K562 (cell line): ENCODE measurements around the gene GALK2. TPM values are rescaled to one million over a fixed set of nuclear protein-coding genes. Genes with fewer than 3 reads are reported as not detected.

ENCODE experiments used
- ATAC-seq: fragments of 200-7000 bp; cut with Tn5 transposase; 3 replicates; pipeline ENCODE4 v1.9.1; 2020; ENCODE audit warnings: moderate library complexity
- BruUV-seq: library from RNA; stranded (reverse); fragments of 400-500 nt; replicated peaks from 2 replicates; lab custom pipeline; 2021; lab: Mats Ljungman, UMichigan
- CTCF ChIA-PET: fragments of 300-600 bp; formaldehyde crosslinking; extraction: SDS; loops from one replicate; lab custom pipeline; 2021; ENCODE audit warnings: low intra/inter-chr PET ratio; lab: Yijun Ruan, JAX
- POLR2A ChIA-PET: fragments of 300-600, 350-650 bp; sonication (Branson Sonifier 250); formaldehyde crosslinking; extraction: SDS; loops from one replicate; lab custom pipeline; 2021; ENCODE audit warnings: antibody characterized with exemption, inconsistent platforms; lab: Yijun Ruan, JAX
- DNase-seq, 4 experiments: peaks; one replicate each; pipeline versions ENCODE4 v3.0.0 to v3.0.0-alpha.2; 2011 to 2018; ENCODE audit warnings: low spot score in 3 of 4, mixed read lengths in 3 of 4; ENCODE audit errors: extremely low read depth in 1 of 4
- FAIRE-seq: peaks from 2 replicates; lab custom pipeline; 2011; peaks lifted over from hg19 to GRCh38; lab: Jason Lieb, UNC
- H2AFZ ChIP-seq: 2 replicates; pipeline ENCODE4 v1.6.0; 2011; ENCODE audit warnings: low read depth, low read length, control low read depth, inconsistent platforms
- H3K27ac ChIP-seq: fragments of 200-600 bp; 3 replicates; pipeline ENCODE4 v1.8.0; 2011; ENCODE audit warnings: low read depth, mild to moderate bottlenecking, control low read depth, inconsistent platforms, low read length, moderate library complexity, mixed read lengths; ENCODE audit errors: extremely low read depth
- H3K27me3 ChIP-seq, 2 experiments: fragments of 300-600 bp in 1 of 2; 2 replicates in 1 of 2; 3 replicates in 1 of 2; pipeline versions ENCODE4 v1.6.0 to v1.8.0; 2011; ENCODE audit warnings: inconsistent platforms in 2 of 2, low read length in 2 of 2, mild to moderate bottlenecking in 1 of 2, mixed read lengths in 1 of 2, moderate library complexity in 1 of 2; ENCODE audit not compliant: control insufficient read depth in 2 of 2, insufficient read depth in 2 of 2
- H3K36me3 ChIP-seq: fragments of 300-600 bp; 3 replicates; pipeline ENCODE4 v1.8.0; 2011; ENCODE audit warnings: mild to moderate bottlenecking, low read length, inconsistent platforms; ENCODE audit not compliant: control insufficient read depth, insufficient read depth
- H3K4me1 ChIP-seq, 2 experiments: fragments of 200-600 bp in 1 of 2; replicated peaks in 1 of 2; 2 replicates in 1 of 2; 3 replicates in 1 of 2; pipeline versions ENCODE4 v1.5.1 to v1.8.0; 2011; ENCODE audit warnings: inconsistent platforms in 2 of 2, low read length in 2 of 2, mild to moderate bottlenecking in 1 of 2, mixed read lengths in 1 of 2, moderate library complexity in 1 of 2; ENCODE audit not compliant: control insufficient read depth in 2 of 2, insufficient read depth in 2 of 2
- H3K4me2 ChIP-seq: 2 replicates; pipeline ENCODE4 v1.6.1; 2011; ENCODE audit warnings: low read length, control low read depth, inconsistent platforms, mixed read lengths; ENCODE audit not compliant: insufficient read depth
- H3K4me3 ChIP-seq: fragments of 200-600 bp; sonication (generic), shearing (Covaris generic); 2 replicates; pipeline ENCODE4 v1.5.1; 2016; ENCODE audit warnings: control low read depth, inconsistent platforms
- H3K79me2 ChIP-seq: fragments of 200-600 bp; 3 replicates; pipeline ENCODE4 v1.8.0; 2011; ENCODE audit warnings: low read length, inconsistent platforms; ENCODE audit not compliant: control insufficient read depth, insufficient read depth
- H3K9ac ChIP-seq, 2 experiments: 2 replicates each; pipeline versions ENCODE4 v1.6.0 to v1.6.1; 2011; ENCODE audit warnings: low read depth in 2 of 2, low read length in 2 of 2, control low read depth in 1 of 2, inconsistent platforms in 1 of 2, mild to moderate bottlenecking in 1 of 2, mixed read lengths in 1 of 2; ENCODE audit not compliant: insufficient read depth in 1 of 2
- H3K9me1 ChIP-seq: one replicate; pipeline ENCODE4 v1.6.0; 2011; ENCODE audit warnings: inconsistent platforms, mild to moderate bottlenecking, low read length, moderate library complexity; ENCODE audit not compliant: control insufficient read depth, insufficient read depth
- H3K9me3 ChIP-seq: replicated peaks from 2 replicates; pipeline ENCODE4 v1.5.1; 2011; ENCODE audit warnings: low read depth, low read length, inconsistent platforms; ENCODE audit not compliant: control insufficient read depth, insufficient read depth
- H4K20me1 ChIP-seq: replicated peaks from 2 replicates; pipeline ENCODE4 v1.6.1; 2011; ENCODE audit warnings: low read length, inconsistent platforms, mixed read lengths; ENCODE audit not compliant: control insufficient read depth, insufficient read depth
- CEBPG ChIP-seq, 3 experiments: fragments of 200-800 bp in 1 of 3; sonication (Bioruptor generic) in 1 of 3; sonication (generic) in 1 of 3; formaldehyde crosslinking in 1 of 3; IDR thresholded peaks in 2 of 3; conservative IDR thresholded peaks in 1 of 3; 2 replicates each; pipeline versions ENCODE4 v1.6.1 to v1.8.0; 2016 to 2022; ENCODE audit warnings: missing compliant biosample characterization in 2 of 3, missing genetic modification characterization in 2 of 3, mild to moderate bottlenecking in 1 of 3, missing genetic modification reagents in 1 of 3
- CHD4 ChIP-seq: fragments of 200-600 bp; sonication (generic); IDR thresholded peaks from 3 replicates; pipeline ENCODE4 v1.6.1; 2012; ENCODE audit warnings: low read depth, mild to moderate bottlenecking, mixed read lengths, low read length, inconsistent platforms; ENCODE audit not compliant: insufficient read depth, insufficient replicate concordance, poor library complexity, severe bottlenecking
- CREM ChIP-seq: IDR thresholded peaks from 2 replicates; pipeline ENCODE4 v1.6.1; 2014; ENCODE audit warnings: antibody characterized with exemption, low read depth
- ESRRA ChIP-seq: fragments of 450-650 bp; IDR thresholded peaks from 2 replicates; pipeline ENCODE4 v1.6.1; 2014; ENCODE audit warnings: low read depth, mild to moderate bottlenecking, moderate library complexity, borderline replicate concordance
- HDAC8 ChIP-seq: fragments of 450-650 bp; IDR thresholded peaks from 2 replicates; pipeline ENCODE4 v1.6.1; 2016; ENCODE audit warnings: mild to moderate bottlenecking, missing genetic modification characterization, moderate library complexity, missing compliant biosample characterization
- KLF16 ChIP-seq: IDR thresholded peaks from 2 replicates; pipeline ENCODE4 v1.6.1; 2016; ENCODE audit warnings: antibody characterized with exemption
- MYC ChIP-seq, 2 experiments: fragments of 250-450 bp in 1 of 2; sonication (Bioruptor Pico) in 1 of 2; IDR thresholded peaks; 2 replicates each; pipeline versions ENCODE4 v1.5.1 to v1.6.1; 2012 to 2021; ENCODE audit warnings: low read depth in 2 of 2, borderline replicate concordance in 1 of 2, improper control_type of control experiment in 1 of 2, low read length in 1 of 2, mild to moderate bottlenecking in 1 of 2, moderate library complexity in 1 of 2
- TRIM24 ChIP-seq, 2 experiments: fragments of 450-650 bp; IDR thresholded peaks; 2 replicates each; pipeline ENCODE4 v1.6.1; 2016
- XRCC4 ChIP-seq: IDR thresholded peaks from one replicate; pipeline ENCODE4 v1.6.1; 2011; ENCODE audit not compliant: insufficient read depth, insufficient read length; ENCODE audit errors: extremely low read depth
- WGBS: fragments of 100-300 bp; shearing (Covaris generic); methylation state at CpG from one replicate; pipeline ENCODE4 v1.1.6; 2016; ENCODE audit warnings: low coverage, mixed read lengths; ENCODE audit not compliant: insufficient coverage; ENCODE audit errors: missing lambda C conversion rate; 5-methylcytosine and 5-hydroxymethylcytosine counted together
- in situ Hi-C: fragments of 300-500 bp; cut with MboI; formaldehyde crosslinking; loops from 4 replicates; pipeline ENCODE4 v1.15.0; 2018; ENCODE audit warnings: inconsistent platforms, mixed read lengths
- intact Hi-C: fragments of 100-400 bp; cut with micrococcal nuclease; formaldehyde crosslinking; loops from 2 replicates; pipeline ENCODE4 v1.14.2; 2022
- polyA plus RNA-seq, 8 experiments: library from polyadenylated mRNA; depleted of rRNA in 4 of 8; stranded (reverse) in 5 of 8; unstranded in 3 of 8; fragments of >200 nt; fragmentation: Nextera tagmentation in 2 of 8; fragmentation: Illumina TruSeq in 1 of 8; extraction: Ambion mirVana in 2 of 8; extraction: Trizol in 1 of 8; gene quantifications; 2 replicates each; pipeline versions ENCODE4 v1.2.1 to v1.2.3, GENCODE V29; 2011 to 2014; ENCODE audit warnings: inconsistent platforms in 1 of 8, missing spikeins in 1 of 8
- total RNA-seq, 7 experiments: library from RNA; depleted of rRNA in 6 of 7; stranded (reverse); fragments of >200 nt in 6 of 7; fragmentation: Illumina TruSeq in 2 of 7; extraction: Trizol in 2 of 7; gene quantifications; 2 replicates each; pipeline versions ENCODE4 v1.2.1 to v1.2.3, GENCODE V29; 2011 to 2021; ENCODE audit warnings: low replicate concordance in 1 of 7
- TF ChIP-seq, protein P1 (sequence below): fragments of 250-450 bp; sonication (Bioruptor Pico); IDR thresholded peaks from 2 replicates; pipeline ENCODE4 v1.8.0; 2022; ENCODE audit warnings: moderate library complexity, mild to moderate bottlenecking, inconsistent platforms
- TF ChIP-seq, protein P2 (sequence below), 2 experiments: fragments of 450-650 bp; conservative IDR thresholded peaks; 2 replicates each; pipeline ENCODE4 v1.6.1; 2017; ENCODE audit warnings: mild to moderate bottlenecking in 2 of 2, moderate library complexity in 2 of 2

GALK2 gene
- total and polyA plus RNA-seq, 9 of the 15 experiments (the other 6 are each of a cell fraction or from before 2014, with no cell fraction given): 32.8 to 82.0 (median 54.4) TPM

DNA sequence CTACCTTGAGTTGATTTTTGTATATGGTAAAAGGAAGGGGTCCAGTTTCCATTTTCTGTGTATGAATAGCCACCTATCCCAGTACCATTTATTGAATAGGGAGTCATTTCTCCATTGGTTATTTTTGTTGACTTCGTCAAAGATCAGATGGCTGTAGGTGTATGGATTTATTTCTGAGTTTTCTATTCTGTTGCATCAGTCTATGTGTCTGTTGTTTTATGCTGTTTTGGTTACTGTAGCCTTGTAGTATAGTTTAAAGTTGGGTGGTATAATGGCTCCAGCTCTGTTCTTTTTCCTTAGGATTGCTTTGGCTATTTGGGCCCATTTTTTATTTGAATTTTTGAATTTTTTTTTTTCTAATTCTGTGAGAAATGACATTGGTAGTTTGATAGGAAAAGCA lies 127.5 kb downstream of the GALK2 start:
- no peak for FAIRE-seq
- H3K79me2 ChIP-seq: peaks cover 15% of the 10 kb centered on the region; the same call in 1 of the 3 replicates
- no peak overlapping the region for H3K27ac ChIP-seq
- no peaks in the 10 kb centered on the region for H3K9me1 ChIP-seq
- TF ChIP-seq CEBPG (CRISPR knock-in tag; IDR thresholded peaks at IDR 0.05) (no peak), CEBPG (tag; conservative IDR thresholded peaks at IDR 0.05 in 1 of 2, IDR thresholded peaks at IDR 0.05 in 1 of 2) (peak in 1 of 2 experiments; percentile 47; a peak in 1 of 4 replicates), KLF16 (no peak), TRIM24 (IDR thresholded peaks at IDR 0.05) (peak; percentile 61 to 69; a peak in 2 of 4 replicates)
- 75% methylated on average over 1 of the region's 1 CpG for WGBS
- peaks cover 14% of the 10 kb centered on the region; the same call in 2 of the 3 replicates for H3K36me3 ChIP-seq
- ATAC-seq: no peak
- no peaks in the 10 kb centered on the region for H4K20me1 ChIP-seq
- H3K27me3 ChIP-seq: no peaks in the 10 kb centered on the region
- intact Hi-C loops: no loop called here
- no peak for DNase-seq
- ChIA-PET CTCF (no interaction called here), POLR2A (no interaction called here)
- BruUV-seq: no TSS peak
- in situ Hi-C loops: no loop called here
- H3K9me3 ChIP-seq: no peaks in the 10 kb centered on the region
- no peak overlapping the region for H3K4me3 ChIP-seq
- no peak overlapping the region for H2AFZ ChIP-seq
- no peak overlapping the region for H3K9ac ChIP-seq
- H3K4me1 ChIP-seq: peaks cover 0 to 7% of the 10 kb centered on the region in 2 experiments; a peak in 3 of 5 replicates
- no peak overlapping the region for H3K4me2 ChIP-seq

DNA sequence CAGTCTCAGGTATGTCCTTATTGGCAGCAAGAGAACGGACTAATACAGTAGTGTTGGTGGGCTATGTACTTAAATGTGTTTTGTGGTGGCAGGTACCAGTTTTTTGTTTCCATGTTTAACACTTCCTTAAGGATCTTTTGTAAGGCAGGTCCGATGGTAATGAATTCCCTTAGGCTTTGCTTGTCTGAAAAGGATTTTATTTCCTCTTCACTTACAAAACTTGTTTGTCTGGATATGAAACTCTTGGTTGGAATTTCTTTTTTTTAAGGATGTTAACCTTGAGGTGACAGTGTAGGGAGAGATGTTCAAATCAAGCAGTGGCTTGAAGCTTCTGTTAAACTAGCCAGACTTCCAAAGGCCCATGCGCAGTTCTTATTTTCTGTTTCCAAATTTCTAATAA lies 130.8 kb downstream of the GALK2 start:
- no peak overlapping the region for H3K9ac ChIP-seq
- ChIA-PET POLR2A (no interaction called here), CTCF (no interaction called here)
- ATAC-seq (no peak), FAIRE-seq (no peak), DNase-seq (no peak)
- no peak overlapping the region for H3K4me3 ChIP-seq
- in situ Hi-C loops (no loop called here), intact Hi-C loops (no loop called here)
- H3K36me3 ChIP-seq: peaks cover 32% of the 10 kb centered on the region
- TF ChIP-seq MYC (IDR thresholded peaks at IDR 0.05; ENCODE audit: low read depth, low read length) (no peak), MYC (CRISPR knock-in tag; IDR thresholded peaks at IDR 0.05; ENCODE audit: borderline replicate concordance, low read depth) (no peak), CHD4 (no peak), CREM (no peak), HDAC8 (tag) (no peak), ESRRA (no peak), XRCC4 (no peak)
- TF ChIP-seq, protein P1, sequence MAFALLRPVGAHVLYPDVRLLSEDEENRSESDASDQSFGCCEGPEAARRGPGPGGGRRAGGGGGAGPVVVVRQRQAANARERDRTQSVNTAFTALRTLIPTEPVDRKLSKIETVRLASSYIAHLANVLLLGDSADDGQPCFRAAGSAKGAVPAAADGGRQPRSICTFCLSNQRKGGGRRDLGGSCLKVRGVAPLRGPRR: no peak
- TF ChIP-seq, protein P2, sequence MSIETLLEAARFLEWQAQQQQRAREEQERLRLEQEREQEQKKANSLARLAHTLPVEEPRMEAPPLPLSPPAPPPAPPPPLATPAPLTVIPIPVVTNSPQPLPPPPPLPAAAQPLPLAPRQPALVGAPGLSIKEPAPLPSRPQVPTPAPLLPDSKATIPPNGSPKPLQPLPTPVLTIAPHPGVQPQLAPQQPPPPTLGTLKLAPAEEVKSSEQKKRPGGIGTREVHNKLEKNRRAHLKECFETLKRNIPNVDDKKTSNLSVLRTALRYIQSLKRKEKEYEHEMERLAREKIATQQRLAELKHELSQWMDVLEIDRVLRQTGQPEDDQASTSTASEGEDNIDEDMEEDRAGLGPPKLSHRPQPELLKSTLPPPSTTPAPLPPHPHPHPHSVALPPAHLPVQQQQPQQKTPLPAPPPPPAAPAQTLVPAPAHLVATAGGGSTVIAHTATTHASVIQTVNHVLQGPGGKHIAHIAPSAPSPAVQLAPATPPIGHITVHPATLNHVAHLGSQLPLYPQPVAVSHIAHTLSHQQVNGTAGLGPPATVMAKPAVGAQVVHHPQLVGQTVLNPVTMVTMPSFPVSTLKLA (conservative IDR thresholded peaks at IDR 0.05): no peak
- no peaks in the 10 kb centered on the region for H3K9me3 ChIP-seq
- BruUV-seq: no TSS peak
- H3K4me2 ChIP-seq: no peak overlapping the region
- no peaks in the 10 kb centered on the region for H3K27me3 ChIP-seq
- WGBS: 100% methylated on average over 3 of the region's 3 CpGs
- no peak overlapping the region for H2AFZ ChIP-seq
- H3K9me1 ChIP-seq: no peaks in the 10 kb centered on the region
- no peaks in the 10 kb centered on the region for H4K20me1 ChIP-seq
- H3K4me1 ChIP-seq: peaks cover 0 to 7% of the 10 kb centered on the region in 2 experiments; a peak in 3 of 5 replicates
- H3K79me2 ChIP-seq: peaks cover 15% of the 10 kb centered on the region; the same call in 1 of the 3 replicates
- H3K27ac ChIP-seq: no peak overlapping the region
